A549 (cell line): ENCODE results near the gene SLC16A9. TPM values are rescaled to one million over a fixed set of nuclear protein-coding genes. Genes with fewer than 3 reads are reported as not detected.
"Not testable (repeated sequence)": the region's sequence is repeated elsewhere in the genome, so short reads cannot be mapped to it uniquely, and the experiment has no call there.

Experiments
- ATAC-seq, 2 experiments: fragments of 200-7000 bp in 1 of 2; fragments of >200 bp in 1 of 2; cut with Nextera tagmentation in 1 of 2; cut with Tn5 transposase in 1 of 2; 3 replicates each; pipeline versions ENCODE4 v1.8.0 to v1.9.1; 2018 to 2020; ENCODE audit warnings: mild to moderate bottlenecking in 1 of 2, moderate library complexity in 1 of 2
- CTCF ChIA-PET: fragments of 300-600 bp; sonication (Branson Sonifier 250); formaldehyde crosslinking; extraction: SDS; loops from one replicate; lab custom pipeline; 2021; ENCODE audit warnings: antibody characterized with exemption, inconsistent platforms; lab: Yijun Ruan, JAX
- POLR2A ChIA-PET: fragments of 350-600 bp; formaldehyde crosslinking; extraction: SDS; loops from one replicate; lab custom pipeline; 2021; ENCODE audit warnings: antibody characterized with exemption, inconsistent platforms; lab: Yijun Ruan, JAX
- DNase-seq, 2 experiments: peaks; one replicate each; pipeline versions ENCODE4 v3.0.0 to v3.0.0-alpha.2; 2011 to 2016; ENCODE audit warnings: low read depth in 1 of 2, low spot score in 1 of 2
- FAIRE-seq: peaks from 2 replicates; lab custom pipeline; 2011; peaks lifted over from hg19 to GRCh38; lab: Jason Lieb, UNC
- H3K27ac ChIP-seq, 2 experiments: fragments of >200 bp; sonication (Bioruptor Twin); formaldehyde crosslinking; 3 replicates each; pipeline ENCODE4 v1.5.1; 2016 to 2017
- H3K4me1 ChIP-seq: fragments of >200 bp; sonication (Bioruptor Twin); formaldehyde crosslinking; 3 replicates; pipeline ENCODE4 v1.6.1; 2016
- H3K4me2 ChIP-seq: fragments of >200 bp; sonication (Bioruptor Twin); formaldehyde crosslinking; 3 replicates; pipeline ENCODE4 v1.6.1; 2016
- H3K4me3 ChIP-seq: fragments of >200 bp; sonication (Bioruptor Twin); formaldehyde crosslinking; 3 replicates; pipeline ENCODE4 v1.5.1; 2016
- H3K9me3 ChIP-seq: fragments of >200 bp; sonication (Bioruptor Twin); formaldehyde crosslinking; 3 replicates; pipeline ENCODE4 v1.6.1; 2016
- BCL3 ChIP-seq: fragments of >200 bp; sonication (Bioruptor Twin); formaldehyde crosslinking; IDR thresholded peaks from 3 replicates; pipeline ENCODE4 v1.6.1; 2016
- CBX2 ChIP-seq: fragments of 200-600 bp; sonication (generic); IDR thresholded peaks from 2 replicates; pipeline ENCODE4 v1.6.1; 2016; ENCODE audit warnings: low read depth, mild to moderate bottlenecking, borderline replicate concordance
- CHD2 ChIP-seq: fragments of 150-350 bp; IDR thresholded peaks from 2 replicates; pipeline ENCODE4 v1.6.1; 2014; ENCODE audit warnings: low read length; ENCODE audit not compliant: partially characterized antibody
- CHD4 ChIP-seq: fragments of 200-600 bp; sonication (generic); IDR thresholded peaks from 2 replicates; pipeline ENCODE4 v1.6.1; 2016; ENCODE audit warnings: antibody characterized with exemption, mild to moderate bottlenecking, borderline replicate concordance
- EHMT2 ChIP-seq: fragments of 200-600 bp; sonication (generic); IDR thresholded peaks from 2 replicates; pipeline ENCODE4 v1.6.1; 2016; ENCODE audit warnings: antibody characterized with exemption, low read depth, mild to moderate bottlenecking, moderate library complexity
- EP300 ChIP-seq, 2 experiments: fragments of >200 bp; sonication (Bioruptor Twin); formaldehyde crosslinking; IDR thresholded peaks; 2 replicates in 1 of 2; 3 replicates in 1 of 2; pipeline ENCODE4 v1.6.1; 2016 to 2017
- FOSL2 ChIP-seq, 2 experiments: fragments of 450-650 bp in 1 of 2; fragments of >200 bp in 1 of 2; sonication (Bioruptor Twin) in 1 of 2; formaldehyde crosslinking; IDR thresholded peaks; 2 replicates each; pipeline versions ENCODE4 v1.5.0 to v1.6.1; 2016 to 2020; ENCODE audit warnings: mild to moderate bottlenecking in 1 of 2, moderate library complexity in 1 of 2
- HDAC2 ChIP-seq: fragments of 200-600 bp; sonication (generic); IDR thresholded peaks from 2 replicates; pipeline ENCODE4 v1.6.1; 2016
- HMGXB4 ChIP-seq: fragments of 250-450 bp; sonication (Bioruptor Pico); IDR thresholded peaks from 2 replicates; pipeline ENCODE4 v1.5.0; 2021; ENCODE audit warnings: mild to moderate bottlenecking, moderate library complexity, borderline replicate concordance
- JUNB ChIP-seq: fragments of >200 bp; sonication (Bioruptor Twin); formaldehyde crosslinking; IDR thresholded peaks from 2 replicates; pipeline ENCODE4 v1.6.1; 2016
- KDM5A ChIP-seq: fragments of 200-600 bp; sonication (generic); IDR thresholded peaks from 2 replicates; pipeline ENCODE4 v1.6.1; 2016; ENCODE audit warnings: antibody characterized with exemption, mild to moderate bottlenecking
- MAFK ChIP-seq: fragments of 450-650 bp; IDR thresholded peaks from 2 replicates; pipeline ENCODE4 v1.6.1; 2014; ENCODE audit not compliant: partially characterized antibody
- MAZ ChIP-seq: fragments of 150-350 bp; IDR thresholded peaks from 2 replicates; pipeline ENCODE4 v1.6.1; 2014; ENCODE audit warnings: antibody characterized with exemption, low read depth, low read length, borderline replicate concordance
- MYC ChIP-seq: IDR thresholded peaks from 2 replicates; pipeline ENCODE4 v1.6.1; 2012; ENCODE audit warnings: mild to moderate bottlenecking, inconsistent platforms, low read length, improper control_type of control experiment, borderline replicate concordance
- NPAS2 ChIP-seq: fragments of 250-450 bp; sonication (Bioruptor Pico); IDR thresholded peaks from 2 replicates; pipeline ENCODE4 v1.8.0; 2022; ENCODE audit warnings: mild to moderate bottlenecking, moderate library complexity, borderline replicate concordance
- NR3C1 ChIP-seq: fragments of >200 bp; sonication (Bioruptor Twin); formaldehyde crosslinking; IDR thresholded peaks from 3 replicates; pipeline ENCODE4 v1.6.1; 2017
- POLR2AphosphoS2 ChIP-seq: conservative IDR thresholded peaks from 2 replicates; pipeline ENCODE4 v1.6.1; 2012; ENCODE audit warnings: low read length, improper control_type of control experiment, inconsistent platforms
- RAD21 ChIP-seq, 2 experiments: fragments of >200 bp in 1 of 2; sonication (Bioruptor Twin) in 1 of 2; formaldehyde crosslinking in 1 of 2; IDR thresholded peaks in 1 of 2; conservative IDR thresholded peaks in 1 of 2; 2 replicates in 1 of 2; 3 replicates in 1 of 2; pipeline ENCODE4 v1.6.1; 2012 to 2018; ENCODE audit warnings: inconsistent platforms in 1 of 2
- RCOR1 ChIP-seq: fragments of 150-350 bp; IDR thresholded peaks from 2 replicates; pipeline ENCODE4 v1.6.1; 2014; ENCODE audit warnings: antibody characterized with exemption, low read length, low read depth
- REST ChIP-seq: fragments of 200-600 bp; sonication (generic); IDR thresholded peaks from 2 replicates; pipeline ENCODE4 v1.6.1; 2016; ENCODE audit warnings: antibody characterized with exemption, mild to moderate bottlenecking, moderate library complexity
- TFCP2L1 ChIP-seq: fragments of 250-450 bp; sonication (Bioruptor Pico); IDR thresholded peaks from 2 replicates; pipeline ENCODE4 v1.5.0; 2021; ENCODE audit warnings: mild to moderate bottlenecking
- ZC3H11A ChIP-seq: fragments of 450-650 bp; IDR thresholded peaks from 2 replicates; pipeline ENCODE4 v1.6.1; 2014; ENCODE audit warnings: antibody characterized with exemption, mild to moderate bottlenecking
- ZSCAN20 ChIP-seq: fragments of 250-450 bp; sonication (Bioruptor Pico); IDR thresholded peaks from 2 replicates; pipeline ENCODE4 v1.8.0; 2022; ENCODE audit warnings: mild to moderate bottlenecking, moderate library complexity
- WGBS: methylation state at CpG from one replicate; pipeline ENCODE4 v1.1.6; 2017; ENCODE audit errors: missing lambda C conversion rate; 5-methylcytosine and 5-hydroxymethylcytosine counted together
- polyA plus RNA-seq, 4 experiments: library from polyadenylated mRNA; depleted of rRNA in 3 of 4; stranded (reverse); fragments of >200 nt; fragmentation: RNase III in 1 of 4; extraction: RNeasy Plus Mini Kit Qiagen cat#74134 plus additional on column Dnase treatment in 1 of 4; gene quantifications; 2 replicates in 3 of 4; 3 replicates in 1 of 4; pipeline ENCODE4 v1.2.3, GENCODE V29; 2011 to 2017

SLC16A9 gene
- polyA plus RNA-seq, 2 of the 4 experiments (the other 2 are of a cell fraction) = 0.04 to 0.49 TPM

GRCh38 chr10:59729167-59729566 lies 19.5 kb upstream of the SLC16A9 start:
- DNase-seq, ATAC-seq, H3K27ac ChIP-seq, H3K4me2 ChIP-seq, FAIRE-seq, H3K9me3 ChIP-seq, H3K4me1 ChIP-seq, CTCF ChIA-PET, POLR2A ChIA-PET, H3K4me3 ChIP-seq: not testable (repeated sequence)
- 62% methylated on average over 4 of the region's 4 CpGs for WGBS

GRCh38 chr10:59724098-59724938 lies 14.7 kb upstream of the SLC16A9 start:
- POLR2A ChIA-PET = no interaction called here
- WGBS = 41% methylated on average over 3 of the region's 3 CpGs
- Histone ChIP-seq H3K4me1 (no peaks in the 10 kb centered on the region), H3K4me2 (no peak overlapping the region), H3K9me3 (peaks cover 6% of the 10 kb centered on the region), H3K27ac (no peak overlapping the region), H3K4me3 (no peak overlapping the region)
- DNase-seq (no peak), ATAC-seq (no peak), FAIRE-seq (no peak)
- TF ChIP-seq FOSL2 (IDR thresholded peaks at IDR 0.05) = no peak
- TF ChIP-seq FOSL2 (CRISPR knock-in tag; IDR thresholded peaks at IDR 0.05) = 0 out of 2 replicates have a peak, but pooled peaks have one; percentile 6
- no peak for TF ChIP-seq BCL3
- TF ChIP-seq TFCP2L1 (CRISPR knock-in tag) = no peak
- TF ChIP-seq NR3C1 = no peak
- no peak for TF ChIP-seq POLR2AphosphoS2
- TF ChIP-seq RCOR1 = no peak
- CTCF ChIA-PET = interaction anchor here (1.5 kb wide), 1 partner anchor 15 kb away, joined by 5 read pairs; the partner anchor contains the start of gene SLC16A9

- peaks cover 6% of the 10 kb centered on the region for H3K9me3 ChIP-seq
- POLR2A ChIA-PET = no interaction called here
- FAIRE-seq (no peak), ATAC-seq (no peak), DNase-seq (no peak)
- TF ChIP-seq CBX2 (no peak), REST (no peak), BCL3 (no peak), RCOR1 (no peak), MYC (no peak), JUNB (no peak), CHD4 (no peak), KDM5A (no peak), EP300 (IDR thresholded peaks at IDR 0.05) (no peak), ZSCAN20 (CRISPR knock-in tag) (no peak), HMGXB4 (CRISPR knock-in tag) (no peak), EHMT2 (no peak), NPAS2 (CRISPR knock-in tag) (no peak), HDAC2 (no peak), CHD2 (no peak), ZC3H11A (no peak), MAFK (no peak), RAD21 (conservative IDR thresholded peaks at IDR 0.05 in 1 of 2, IDR thresholded peaks at IDR 0.05 in 1 of 2) (no peak), MAZ (no peak)
- H3K4me3 ChIP-seq = no peak overlapping the region
- H3K4me2 ChIP-seq = no peak overlapping the region
- no peak overlapping the region for H3K27ac ChIP-seq
- CTCF ChIA-PET = interaction anchor here (1.8 kb wide), 1 partner anchor 11 kb away, joined by 5 read pairs; the partner anchor contains the start of gene SLC16A9
- H3K4me1 ChIP-seq = no peaks in the 10 kb centered on the region
Observed at GRCh38 chr10:59720377-59720776, 10.7 kb upstream of the SLC16A9 start.
